ENCODE measurements around the gene TRAPPC2B.

GRCh38 chr19:57342582-57342981 lies 20.8 kb upstream of the TRAPPC2B start:
- no peak for TF ChIP-seq RXRA (IDR thresholded peaks at IDR 0.05)
- no peak for TF ChIP-seq CTCF (IDR thresholded peaks at IDR 0.05; ENCODE audit: low read depth, low read length, missing input control)
- no peak for TF ChIP-seq REST (IDR thresholded peaks at IDR 0.05)
- no peak for TF ChIP-seq SP1 (IDR thresholded peaks at IDR 0.05)
- TF ChIP-seq EGR1 (IDR thresholded peaks at IDR 0.05; ENCODE audit: low read depth in 2 of 2), result no peak
- no peak for TF ChIP-seq RAD21 (IDR thresholded peaks at IDR 0.05)
- TF ChIP-seq FOXA2 (IDR thresholded peaks at IDR 0.05), result no peak
- TF ChIP-seq MAX (IDR thresholded peaks at IDR 0.05), result no peak
- TF ChIP-seq YY1 (IDR thresholded peaks at IDR 0.05), result no peak
- no peak for TF ChIP-seq ZBTB33 (IDR thresholded peaks at IDR 0.05)
- no peak for TF ChIP-seq NR2F2 (IDR thresholded peaks at IDR 0.05)
- no peak for TF ChIP-seq FOXA1 (IDR thresholded peaks at IDR 0.05)

All from liver (tissue), 3 donors.